Neural progenitor cell (in vitro differentiated cells): ENCODE results near the gene SCLY.

Experiments
- CTCF ChIP-seq: fragments of 200-600 bp; sonication (generic); IDR thresholded peaks from 2 replicates; pipeline ENCODE4 v1.5.1; 2017; ENCODE audit warnings: antibody characterized with exemption, mild to moderate bottlenecking
- EZH2 ChIP-seq: fragments of 200-600 bp; sonication (generic); IDR thresholded peaks from 2 replicates; pipeline ENCODE4 v1.6.1; 2017; ENCODE audit warnings: antibody characterized with exemption, mild to moderate bottlenecking, moderate library complexity
- EZH2phosphoT487 ChIP-seq: fragments of 200-600 bp; sonication (generic); IDR thresholded peaks from 2 replicates; pipeline ENCODE4 v1.6.1; 2017; ENCODE audit warnings: antibody characterized with exemption

GRCh38 chr2:238127165-238128060, 66.6 kb downstream of the SCLY start:
- TF ChIP-seq CTCF, result no peak
- no peak for TF ChIP-seq EZH2phosphoT487
- no peak for TF ChIP-seq EZH2
